Kidney (tissue), 14 donors: Measurements from ENCODE around the gene TMTC1. TPM values are rescaled to one million over a fixed set of nuclear protein-coding genes. Genes with fewer than 3 reads are reported as not detected.

ENCODE experiments used
- DNase-seq, 5 donors: peaks; one replicate each; pipeline ENCODE4 v3.0.0-alpha.2; 2013 to 2020
- FAIRE-seq: peaks from 2 replicates; lab custom pipeline; 2012; peaks lifted over from hg19 to GRCh38; lab: Jason Lieb, UNC
- H3K27ac ChIP-seq, 2 donors: one replicate each; pipeline ENCODE4 v1.7.0; 2013; ENCODE audit warnings: low read depth in 2 of 2, low read length in 2 of 2, inconsistent platforms in 1 of 2
- H3K27me3 ChIP-seq: one replicate; pipeline ENCODE4 v1.7.1; 2013; ENCODE audit warnings: low read length, inconsistent platforms; ENCODE audit not compliant: control insufficient read depth, insufficient read depth
- H3K36me3 ChIP-seq, 3 donors: one replicate each; pipeline versions ENCODE4 v1.7.0 to v1.7.1; 2013; ENCODE audit warnings: low read length in 3 of 3, control low read depth in 1 of 3, inconsistent platforms in 1 of 3; ENCODE audit not compliant: insufficient read depth in 3 of 3, control insufficient read depth in 2 of 3
- H3K4me1 ChIP-seq, 3 donors: one replicate each; pipeline versions ENCODE4 v1.7.0 to v1.7.1; 2013; ENCODE audit warnings: low read length in 3 of 3, inconsistent platforms in 1 of 3, low read depth in 1 of 3; ENCODE audit not compliant: control insufficient read depth in 2 of 3, insufficient read depth in 2 of 3
- H3K4me3 ChIP-seq, 3 donors: one replicate each; pipeline versions ENCODE4 v1.7.0 to v1.8.1; 2013; ENCODE audit warnings: low read length in 3 of 3, control low read depth in 1 of 3, inconsistent platforms in 1 of 3
- H3K9ac ChIP-seq, 3 donors: one replicate each; pipeline versions ENCODE4 v1.7.0 to v1.7.1; 2013; ENCODE audit warnings: low read length in 3 of 3, control low read depth in 1 of 3, inconsistent platforms in 1 of 3
- H3K9me3 ChIP-seq, 3 donors: one replicate each; pipeline versions ENCODE4 v1.7.0 to v1.7.1; 2013; ENCODE audit warnings: low read length in 3 of 3, control low read depth in 1 of 3, inconsistent platforms in 1 of 3; ENCODE audit not compliant: control insufficient read depth in 2 of 3, insufficient read depth in 1 of 3
- intact Hi-C: fragments of 100-400 bp; cut with DNase I; formaldehyde crosslinking; loops from one replicate; pipeline ENCODE4 v1.11.1; 2022
- polyA plus RNA-seq: library from polyadenylated mRNA; stranded (reverse); fragments of 350-450 nt; fragmentation: Illumina TruSeq; extraction: RNeasy Lipid Tissue Mini Kit (QIAGEN cat#74804); gene quantifications from one replicate; pipeline ENCODE4 v1.2.3, GENCODE V29; 2014; ENCODE audit warnings: low read depth, low replicate concordance; ENCODE audit not compliant: insufficient read depth
- total RNA-seq: library from RNA; stranded (reverse); fragmentation: NEBNext Ultra II Directional; extraction: Animal tissue kit (Norgen Biotek cat#: 25700); gene quantifications from one replicate; pipeline ENCODE4 v1.2.1, GENCODE V29; 2021
- TF ChIP-seq, protein P1 (sequence below): IDR thresholded peaks from 3 replicates; pipeline ENCODE4 v1.5.1; 2012; ENCODE audit warnings: mild to moderate bottlenecking, moderate library complexity, borderline replicate concordance; ENCODE audit not compliant: insufficient read depth; ENCODE audit errors: extremely low read depth
- donor health status: control.
- donor health status: control.
- donor health status: control.
- donor health status: control.
- donor health status: control.
- donor health status: DM: yes; HTN: yes; CAD: no.
- donor health status: Normal renal cell carcinoma (clear cell type).

Gene TMTC1
- total and polyA plus RNA-seq, 2 donors from 2014 or later: 10.9 to 58.8 TPM

DNA sequence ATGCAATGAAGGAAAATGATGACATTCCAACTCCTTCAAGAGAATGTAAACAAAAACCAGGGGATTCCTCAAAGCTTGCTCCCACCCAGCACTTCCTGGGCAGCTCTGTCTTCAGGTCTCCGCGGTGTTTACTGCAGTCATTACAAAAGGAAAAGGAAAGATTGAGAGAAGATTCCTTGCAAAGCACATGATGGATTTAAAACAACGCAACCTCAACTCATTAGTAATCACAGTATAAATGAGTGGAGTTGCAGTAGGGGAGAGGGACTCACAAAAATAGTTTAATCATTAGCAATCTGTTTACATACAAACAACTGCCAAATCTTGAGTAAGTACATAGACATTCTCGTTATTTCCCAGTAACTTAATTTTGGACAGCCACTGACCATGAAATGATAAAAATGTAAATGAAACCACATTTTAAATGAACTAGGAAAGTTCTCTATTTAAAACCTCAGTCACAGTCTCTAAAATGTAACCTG, 236.6 kb downstream of the TMTC1 start:
- no peaks in the 10 kb centered on the region for H3K36me3 ChIP-seq
- peak; percentile 62 for FAIRE-seq
- H3K9me3 ChIP-seq: no peaks in the 10 kb centered on the region
- H3K27me3 ChIP-seq: no peaks in the 10 kb centered on the region
- H3K9ac ChIP-seq: no peak overlapping the region
- intact Hi-C loops: no loop called here
- TF ChIP-seq, protein P1, sequence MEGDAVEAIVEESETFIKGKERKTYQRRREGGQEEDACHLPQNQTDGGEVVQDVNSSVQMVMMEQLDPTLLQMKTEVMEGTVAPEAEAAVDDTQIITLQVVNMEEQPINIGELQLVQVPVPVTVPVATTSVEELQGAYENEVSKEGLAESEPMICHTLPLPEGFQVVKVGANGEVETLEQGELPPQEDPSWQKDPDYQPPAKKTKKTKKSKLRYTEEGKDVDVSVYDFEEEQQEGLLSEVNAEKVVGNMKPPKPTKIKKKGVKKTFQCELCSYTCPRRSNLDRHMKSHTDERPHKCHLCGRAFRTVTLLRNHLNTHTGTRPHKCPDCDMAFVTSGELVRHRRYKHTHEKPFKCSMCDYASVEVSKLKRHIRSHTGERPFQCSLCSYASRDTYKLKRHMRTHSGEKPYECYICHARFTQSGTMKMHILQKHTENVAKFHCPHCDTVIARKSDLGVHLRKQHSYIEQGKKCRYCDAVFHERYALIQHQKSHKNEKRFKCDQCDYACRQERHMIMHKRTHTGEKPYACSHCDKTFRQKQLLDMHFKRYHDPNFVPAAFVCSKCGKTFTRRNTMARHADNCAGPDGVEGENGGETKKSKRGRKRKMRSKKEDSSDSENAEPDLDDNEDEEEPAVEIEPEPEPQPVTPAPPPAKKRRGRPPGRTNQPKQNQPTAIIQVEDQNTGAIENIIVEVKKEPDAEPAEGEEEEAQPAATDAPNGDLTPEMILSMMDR: no peak
- H3K4me1 ChIP-seq: no peaks in the 10 kb centered on the region
- no peak overlapping the region for H3K4me3 ChIP-seq
- peak in 1 of 5 donors; percentile 24 for DNase-seq
- peak overlapping the region; percentile 14 to 29 for H3K27ac ChIP-seq

DNA sequence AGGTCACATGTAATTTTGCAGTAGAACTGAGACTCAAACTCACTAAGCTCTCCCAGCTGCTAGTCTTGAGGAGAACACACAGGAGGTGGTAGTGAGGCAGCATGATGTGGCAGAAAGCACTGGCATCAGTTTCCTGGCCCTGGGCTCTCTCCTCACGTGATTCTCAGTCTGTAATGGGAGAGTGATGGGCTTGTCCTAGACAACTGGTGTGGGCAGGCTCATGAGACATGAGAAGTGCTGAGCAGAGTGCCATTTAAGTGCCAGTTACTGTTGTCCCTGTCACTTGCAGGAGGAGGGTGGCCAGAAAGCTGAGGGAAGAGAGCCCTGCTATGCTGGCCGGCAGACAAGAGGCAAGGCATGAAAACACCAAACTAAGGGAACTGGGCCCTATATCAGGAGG, 237.7 kb downstream of the TMTC1 start:
- FAIRE-seq: no peak
- Histone ChIP-seq H3K9ac (no peak overlapping the region), H3K9me3 (no peaks in the 10 kb centered on the region), H3K36me3 (no peaks in the 10 kb centered on the region), H3K4me3 (no peak overlapping the region), H3K27me3 (no peaks in the 10 kb centered on the region), H3K27ac (no peak overlapping the region), H3K4me1 (no peaks in the 10 kb centered on the region)
- no peak for DNase-seq
- intact Hi-C loops: no loop called here
- TF ChIP-seq, protein P1: no peak

DNA sequence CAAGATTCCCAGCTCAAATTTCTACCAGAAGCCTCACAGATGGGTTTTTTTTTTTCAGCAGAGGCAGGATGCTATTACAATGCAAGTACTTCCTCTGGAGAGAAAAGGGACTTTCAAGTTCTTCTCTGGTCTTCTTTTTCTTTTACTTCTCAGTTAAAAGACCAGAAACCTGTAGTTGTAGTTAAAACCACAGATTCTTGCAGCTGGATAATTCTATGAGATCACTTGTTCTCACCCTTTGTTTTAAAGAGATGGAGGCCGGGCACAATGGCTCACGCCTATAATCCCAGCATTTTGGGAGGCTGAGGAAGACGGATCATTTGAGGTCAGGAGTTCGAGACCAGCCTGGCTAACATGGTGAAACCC, 238.7 kb downstream of the TMTC1 start:
- Histone ChIP-seq H3K9ac (no peak overlapping the region), H3K27me3 (no peaks in the 10 kb centered on the region), H3K9me3 (no peaks in the 10 kb centered on the region), H3K36me3 (no peaks in the 10 kb centered on the region), H3K4me3 (no peak overlapping the region), H3K4me1 (no peaks in the 10 kb centered on the region), H3K27ac (no peak overlapping the region)
- TF ChIP-seq, protein P1: no peak
- no peak for DNase-seq
- intact Hi-C loops: no loop called here
- FAIRE-seq: no peak
